Measurements from ENCODE around the gene ANTKMT. TPM values are rescaled to one million over a fixed set of nuclear protein-coding genes. Genes with fewer than 3 reads are reported as not detected.

ANTKMT gene
- total RNA-seq, 1 experiment from 2014 or later, result 55.0 TPM

GRCh38 chr16:723695-724094 is 2.7 kb downstream of the ANTKMT start:
- DNase-seq, result peak in 1 of 2 experiments; percentile 21
- no peak overlapping the region for H3K27ac ChIP-seq
- TF ChIP-seq EZH2 (IDR thresholded peaks at IDR 0.05; ENCODE audit: low read depth), result no peak
- TF ChIP-seq CTCF (conservative IDR thresholded peaks at IDR 0.05), result no peak
- H4K20me1 ChIP-seq (ENCODE audit: insufficient read depth), result peaks cover 10% of the 10 kb centered on the region; the same call in 1 of the 2 replicates
- no peaks in the 10 kb centered on the region for H3K27me3 ChIP-seq (ENCODE audit: insufficient read depth, low read depth)
- peaks cover 21% of the 10 kb centered on the region for H3K4me1 ChIP-seq (replicated peaks; ENCODE audit: insufficient read depth)
- no peak overlapping the region for H2AFZ ChIP-seq
- no peaks in the 10 kb centered on the region for H3K36me3 ChIP-seq (ENCODE audit: low read depth)
- peaks cover 4% of the 10 kb centered on the region; the same call in 1 of the 2 replicates for H3K79me2 ChIP-seq (ENCODE audit: low read depth)
- BruUV-seq (replicated peaks), result no TSS peak
- CTCF ChIA-PET, result interaction anchor here (0.7 kb wide), 1 partner anchor 11 kb away, joined by 3 read pairs; no protein-coding TSS in a partner anchor
- no peaks in the 10 kb centered on the region for H3K9me3 ChIP-seq (ENCODE audit: insufficient read depth, low read depth)
- H3F3A ChIP-seq (ENCODE audit: insufficient read depth, low read depth), result peaks cover 40% of the 10 kb centered on the region
- H3K4me2 ChIP-seq, result no peak overlapping the region
- POLR2A ChIA-PET (ENCODE audit: unreplicated experiment), result interaction anchor here (0.7 kb wide), 1 partner anchor 59 kb away, joined by 3 read pairs; no protein-coding TSS in a partner anchor
- H3K4me3 ChIP-seq, result no peak overlapping the region
- H3K9me2 ChIP-seq (ENCODE audit: insufficient read depth), result no peaks in the 10 kb centered on the region
- intact Hi-C loops (cut with micrococcal nuclease; ENCODE audit: unreplicated experiment), result no loop called here

- Histone ChIP-seq H2AFZ (no peak overlapping the region), H3K9me2 (ENCODE audit: insufficient read depth) (no peaks in the 10 kb centered on the region), H4K20me1 (ENCODE audit: insufficient read depth) (peaks cover 4% of the 10 kb centered on the region; the same call in 1 of the 2 replicates), H3K4me1 (replicated peaks; ENCODE audit: insufficient read depth) (peaks cover 14% of the 10 kb centered on the region), H3K79me2 (ENCODE audit: low read depth) (peaks cover 4% of the 10 kb centered on the region; the same call in 1 of the 2 replicates), H3K4me3 (no peak overlapping the region), H3K9me3 (ENCODE audit: insufficient read depth, low read depth) (no peaks in the 10 kb centered on the region), H3K27me3 (ENCODE audit: insufficient read depth, low read depth) (no peaks in the 10 kb centered on the region), H3K36me3 (ENCODE audit: low read depth) (no peaks in the 10 kb centered on the region), H3K27ac (no peak overlapping the region), H3K4me2 (no peak overlapping the region), H3F3A (ENCODE audit: insufficient read depth, low read depth) (peaks cover 33% of the 10 kb centered on the region)
- intact Hi-C loops (cut with micrococcal nuclease; ENCODE audit: unreplicated experiment), result no loop called here
- DNase-seq, result peak in 1 of 2 experiments; percentile 32
- ChIA-PET POLR2A (ENCODE audit: unreplicated experiment) (interaction anchor here (1.4 kb wide), 1 partner anchor 29 kb away, joined by 6 read pairs; no protein-coding TSS in a partner anchor), CTCF (interaction anchor here (0.7 kb wide), 1 partner anchor 12 kb away, joined by 3 read pairs; no protein-coding TSS in a partner anchor)
- TF ChIP-seq CTCF (conservative IDR thresholded peaks at IDR 0.05), result no peak
- TF ChIP-seq EZH2 (IDR thresholded peaks at IDR 0.05; ENCODE audit: low read depth), result no peak
- BruUV-seq (replicated peaks), result TSS peak; percentile 1
Observed at GRCh38 chr16:724188-725040, 3.5 kb downstream of the ANTKMT start.

- Histone ChIP-seq H3K27me3 (ENCODE audit: insufficient read depth, low read depth) (no peaks in the 10 kb centered on the region), H4K20me1 (ENCODE audit: insufficient read depth) (peaks cover 4% of the 10 kb centered on the region; the same call in 1 of the 2 replicates), H3K4me2 (no peak overlapping the region), H3K9me2 (ENCODE audit: insufficient read depth) (no peaks in the 10 kb centered on the region), H3F3A (ENCODE audit: insufficient read depth, low read depth) (peaks cover 34% of the 10 kb centered on the region), H3K4me3 (no peak overlapping the region), H3K9me3 (ENCODE audit: insufficient read depth, low read depth) (no peaks in the 10 kb centered on the region), H3K27ac (no peak overlapping the region), H2AFZ (no peak overlapping the region), H3K79me2 (ENCODE audit: low read depth) (peaks cover 4% of the 10 kb centered on the region; the same call in 1 of the 2 replicates), H3K36me3 (ENCODE audit: low read depth) (no peaks in the 10 kb centered on the region), H3K4me1 (replicated peaks; ENCODE audit: insufficient read depth) (peaks cover 8% of the 10 kb centered on the region)
- POLR2A ChIA-PET (ENCODE audit: unreplicated experiment), result interaction anchor here (1.4 kb wide), 1 partner anchor 29 kb away, joined by 6 read pairs; no protein-coding TSS in a partner anchor
- CTCF ChIA-PET, result no interaction called here
- DNase-seq, result peak in 1 of 2 experiments; percentile 24
- intact Hi-C loops (cut with micrococcal nuclease; ENCODE audit: unreplicated experiment), result no loop called here
- BruUV-seq (replicated peaks), result no TSS peak
- TF ChIP-seq CTCF (conservative IDR thresholded peaks at IDR 0.05), result no peak
- TF ChIP-seq EZH2 (IDR thresholded peaks at IDR 0.05; ENCODE audit: low read depth), result no peak
Observed at GRCh38 chr16:725041-725376, 4.1 kb downstream of the ANTKMT start.

All from PC-9 (cell line).